Liver (tissue), 3 donors: Measurements from ENCODE around the gene KRTAP5-6.

Experiments
- CTCF ChIP-seq: fragments of 150-350 bp; IDR thresholded peaks from 2 replicates; pipeline ENCODE4 v1.5.1; 2017; ENCODE audit warnings: improper control_type of control experiment, low read depth, low read length; ENCODE audit not compliant: missing input control
- EGR1 ChIP-seq, 2 donors: IDR thresholded peaks; 2 replicates each; pipeline ENCODE4 v1.6.1; 2016 to 2018; ENCODE audit warnings: antibody characterized with exemption in 2 of 2, low read depth in 2 of 2
- GABPA ChIP-seq, 2 donors: IDR thresholded peaks in 1 of 2; conservative IDR thresholded peaks in 1 of 2; 2 replicates each; pipeline ENCODE4 v1.6.1; 2016; ENCODE audit warnings: antibody characterized with exemption in 2 of 2, mild to moderate bottlenecking in 1 of 2, moderate library complexity in 1 of 2
- HNF4A ChIP-seq, 2 donors: conservative IDR thresholded peaks; 2 replicates each; pipeline ENCODE4 v1.6.1; 2016; ENCODE audit warnings: antibody characterized with exemption in 2 of 2, mild to moderate bottlenecking in 2 of 2
- JUND ChIP-seq, 2 donors: IDR thresholded peaks; 2 replicates each; pipeline ENCODE4 v1.6.1; 2016; ENCODE audit warnings: antibody characterized with exemption in 2 of 2
- NR2F2 ChIP-seq: IDR thresholded peaks from 2 replicates; pipeline ENCODE4 v1.6.1; 2016; ENCODE audit warnings: antibody characterized with exemption
- RAD21 ChIP-seq, 2 donors: IDR thresholded peaks; 2 replicates each; pipeline ENCODE4 v1.6.1; 2016; ENCODE audit warnings: antibody characterized with exemption in 2 of 2, mild to moderate bottlenecking in 2 of 2
- SP1 ChIP-seq: IDR thresholded peaks from 2 replicates; pipeline ENCODE4 v1.6.1; 2018; ENCODE audit warnings: antibody characterized with exemption, mild to moderate bottlenecking
- TAF1 ChIP-seq: conservative IDR thresholded peaks from 2 replicates; pipeline ENCODE4 v1.6.1; 2016; ENCODE audit warnings: antibody characterized with exemption, mild to moderate bottlenecking
- YY1 ChIP-seq: IDR thresholded peaks from 2 replicates; pipeline ENCODE4 v1.6.1; 2016; ENCODE audit warnings: antibody characterized with exemption, mild to moderate bottlenecking
- TF ChIP-seq, protein P1 (sequence below): IDR thresholded peaks from 2 replicates; pipeline ENCODE4 v1.6.1; 2016; ENCODE audit warnings: antibody characterized with exemption
- TF ChIP-seq, protein P2 (sequence below): IDR thresholded peaks from 2 replicates; pipeline ENCODE4 v1.6.1; 2016; ENCODE audit warnings: antibody characterized with exemption, mild to moderate bottlenecking
- TF ChIP-seq, protein P3 (sequence below): IDR thresholded peaks from 2 replicates; pipeline ENCODE4 v1.6.1; 2016; ENCODE audit warnings: antibody characterized with exemption
- donor health status: healthy.
- donor health status: healthy.

DNA sequence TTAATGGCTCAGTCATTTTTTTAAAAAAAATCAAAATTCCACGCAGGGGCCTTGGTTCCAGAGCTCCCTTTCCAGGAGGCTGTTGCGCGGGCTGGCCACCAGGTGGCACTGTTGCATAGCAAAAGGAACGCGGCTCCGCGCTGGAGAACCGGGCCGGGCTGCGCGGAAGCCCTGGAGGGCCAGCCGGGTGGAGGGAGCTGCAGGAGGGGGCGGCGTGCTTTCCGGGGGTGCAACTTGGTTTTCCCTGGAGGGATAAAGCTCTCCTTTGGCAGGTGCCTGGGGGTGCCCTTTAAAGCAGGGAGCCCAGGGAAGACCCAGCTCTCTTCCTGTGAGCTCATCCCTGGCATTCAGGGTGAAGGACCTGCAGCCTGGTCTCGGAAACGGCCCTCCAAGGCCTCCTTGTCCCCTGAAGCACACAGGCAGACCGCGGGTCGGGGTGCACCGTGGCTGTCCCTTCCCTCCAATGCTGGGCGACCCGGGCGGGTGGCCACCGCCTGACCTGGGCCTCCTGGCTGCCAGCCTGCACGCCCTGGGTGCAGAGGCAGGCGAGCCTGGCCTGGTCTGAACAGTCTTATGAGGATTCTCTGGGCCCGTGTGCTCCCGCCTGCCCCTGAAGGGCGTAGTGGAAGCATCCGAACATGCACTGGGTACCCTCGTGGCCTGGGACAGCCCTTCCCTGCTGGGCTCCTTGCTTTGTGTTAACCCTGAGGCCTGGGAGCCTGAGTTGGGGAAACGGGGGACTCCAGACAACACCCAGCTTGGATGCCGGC, 44.0 kb upstream of the KRTAP5-6 start:
- TF ChIP-seq HNF4A (conservative IDR thresholded peaks at IDR 0.05) = no peak
- peak; percentile 98 for TF ChIP-seq CTCF
- TF ChIP-seq, protein P1, sequence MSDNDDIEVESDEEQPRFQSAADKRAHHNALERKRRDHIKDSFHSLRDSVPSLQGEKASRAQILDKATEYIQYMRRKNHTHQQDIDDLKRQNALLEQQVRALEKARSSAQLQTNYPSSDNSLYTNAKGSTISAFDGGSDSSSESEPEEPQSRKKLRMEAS = no peak
- TF ChIP-seq RAD21 (IDR thresholded peaks at IDR 0.05) = peak; percentile 97
- no peak for TF ChIP-seq NR2F2
- TF ChIP-seq, protein P2, sequence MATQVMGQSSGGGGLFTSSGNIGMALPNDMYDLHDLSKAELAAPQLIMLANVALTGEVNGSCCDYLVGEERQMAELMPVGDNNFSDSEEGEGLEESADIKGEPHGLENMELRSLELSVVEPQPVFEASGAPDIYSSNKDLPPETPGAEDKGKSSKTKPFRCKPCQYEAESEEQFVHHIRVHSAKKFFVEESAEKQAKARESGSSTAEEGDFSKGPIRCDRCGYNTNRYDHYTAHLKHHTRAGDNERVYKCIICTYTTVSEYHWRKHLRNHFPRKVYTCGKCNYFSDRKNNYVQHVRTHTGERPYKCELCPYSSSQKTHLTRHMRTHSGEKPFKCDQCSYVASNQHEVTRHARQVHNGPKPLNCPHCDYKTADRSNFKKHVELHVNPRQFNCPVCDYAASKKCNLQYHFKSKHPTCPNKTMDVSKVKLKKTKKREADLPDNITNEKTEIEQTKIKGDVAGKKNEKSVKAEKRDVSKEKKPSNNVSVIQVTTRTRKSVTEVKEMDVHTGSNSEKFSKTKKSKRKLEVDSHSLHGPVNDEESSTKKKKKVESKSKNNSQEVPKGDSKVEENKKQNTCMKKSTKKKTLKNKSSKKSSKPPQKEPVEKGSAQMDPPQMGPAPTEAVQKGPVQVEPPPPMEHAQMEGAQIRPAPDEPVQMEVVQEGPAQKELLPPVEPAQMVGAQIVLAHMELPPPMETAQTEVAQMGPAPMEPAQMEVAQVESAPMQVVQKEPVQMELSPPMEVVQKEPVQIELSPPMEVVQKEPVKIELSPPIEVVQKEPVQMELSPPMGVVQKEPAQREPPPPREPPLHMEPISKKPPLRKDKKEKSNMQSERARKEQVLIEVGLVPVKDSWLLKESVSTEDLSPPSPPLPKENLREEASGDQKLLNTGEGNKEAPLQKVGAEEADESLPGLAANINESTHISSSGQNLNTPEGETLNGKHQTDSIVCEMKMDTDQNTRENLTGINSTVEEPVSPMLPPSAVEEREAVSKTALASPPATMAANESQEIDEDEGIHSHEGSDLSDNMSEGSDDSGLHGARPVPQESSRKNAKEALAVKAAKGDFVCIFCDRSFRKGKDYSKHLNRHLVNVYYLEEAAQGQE = no peak
- TF ChIP-seq YY1 = no peak
- peak; percentile 19 for TF ChIP-seq SP1
- no peak for TF ChIP-seq TAF1
- no peak for TF ChIP-seq EGR1 (IDR thresholded peaks at IDR 0.05; ENCODE audit: low read depth in 2 of 2)
- no peak for TF ChIP-seq JUND (IDR thresholded peaks at IDR 0.05)
- TF ChIP-seq, protein P3, sequence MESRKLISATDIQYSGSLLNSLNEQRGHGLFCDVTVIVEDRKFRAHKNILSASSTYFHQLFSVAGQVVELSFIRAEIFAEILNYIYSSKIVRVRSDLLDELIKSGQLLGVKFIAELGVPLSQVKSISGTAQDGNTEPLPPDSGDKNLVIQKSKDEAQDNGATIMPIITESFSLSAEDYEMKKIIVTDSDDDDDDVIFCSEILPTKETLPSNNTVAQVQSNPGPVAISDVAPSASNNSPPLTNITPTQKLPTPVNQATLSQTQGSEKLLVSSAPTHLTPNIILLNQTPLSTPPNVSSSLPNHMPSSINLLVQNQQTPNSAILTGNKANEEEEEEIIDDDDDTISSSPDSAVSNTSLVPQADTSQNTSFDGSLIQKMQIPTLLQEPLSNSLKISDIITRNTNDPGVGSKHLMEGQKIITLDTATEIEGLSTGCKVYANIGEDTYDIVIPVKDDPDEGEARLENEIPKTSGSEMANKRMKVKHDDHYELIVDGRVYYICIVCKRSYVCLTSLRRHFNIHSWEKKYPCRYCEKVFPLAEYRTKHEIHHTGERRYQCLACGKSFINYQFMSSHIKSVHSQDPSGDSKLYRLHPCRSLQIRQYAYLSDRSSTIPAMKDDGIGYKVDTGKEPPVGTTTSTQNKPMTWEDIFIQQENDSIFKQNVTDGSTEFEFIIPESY = no peak
- no peak for TF ChIP-seq GABPA (IDR thresholded peaks at IDR 0.05 in 1 of 2, conservative IDR thresholded peaks at IDR 0.05 in 1 of 2)
